Endothelial cell (in vitro differentiated cells): ENCODE measurements around the gene DCTD. TPM values are rescaled to one million over a fixed set of nuclear protein-coding genes. Genes with fewer than 3 reads are reported as not detected.

Source experiments
- DNase-seq: peaks from one replicate; pipeline ENCODE4 v3.0.0; 2021; ENCODE audit warnings: low spot score
- H3K27ac Mint-ChIP-seq: one replicate; pipeline ENCODE4 v1.8.0; 2021; ENCODE audit warnings: mixed read lengths, inconsistent platforms; ENCODE audit not compliant: unreplicated experiment
- H3K27me3 Mint-ChIP-seq: one replicate; pipeline ENCODE4 v1.8.0; 2021; ENCODE audit warnings: mild to moderate bottlenecking, moderate library complexity, mixed read lengths, inconsistent platforms; ENCODE audit not compliant: unreplicated experiment
- H3K36me3 Mint-ChIP-seq: one replicate; pipeline ENCODE4 v1.8.0; 2021; ENCODE audit warnings: mild to moderate bottlenecking, low read depth, mixed read lengths, inconsistent platforms; ENCODE audit not compliant: unreplicated experiment
- H3K4me1 Mint-ChIP-seq: one replicate; pipeline ENCODE4 v1.8.0; 2021; ENCODE audit warnings: mild to moderate bottlenecking, mixed read lengths, inconsistent platforms; ENCODE audit not compliant: unreplicated experiment
- H3K4me3 Mint-ChIP-seq: one replicate; pipeline ENCODE4 v1.8.0; 2021; ENCODE audit warnings: mild to moderate bottlenecking, mixed read lengths, inconsistent platforms; ENCODE audit not compliant: unreplicated experiment
- H3K9me3 Mint-ChIP-seq: one replicate; pipeline ENCODE4 v1.8.0; 2021; ENCODE audit warnings: mixed read lengths, inconsistent platforms; ENCODE audit not compliant: unreplicated experiment
- total RNA-seq: library from RNA; stranded (reverse); fragmentation: NEBNext Ultra II Directional; extraction: Animal tissue kit (Norgen Biotek cat#: 25700); gene quantifications from one replicate; pipeline ENCODE4 v1.2.1, GENCODE V29; 2021; ENCODE audit not compliant: unreplicated experiment
- TF ChIP-seq, protein P1 (sequence below): fragments of 200-600 bp; sonication (generic); IDR thresholded peaks from one replicate; pipeline ENCODE4 v1.5.0; 2021; ENCODE audit warnings: antibody characterized with exemption; ENCODE audit not compliant: unreplicated experiment

DCTD gene
- total RNA-seq, 1 donor from 2014 or later, result 115 TPM

DNA sequence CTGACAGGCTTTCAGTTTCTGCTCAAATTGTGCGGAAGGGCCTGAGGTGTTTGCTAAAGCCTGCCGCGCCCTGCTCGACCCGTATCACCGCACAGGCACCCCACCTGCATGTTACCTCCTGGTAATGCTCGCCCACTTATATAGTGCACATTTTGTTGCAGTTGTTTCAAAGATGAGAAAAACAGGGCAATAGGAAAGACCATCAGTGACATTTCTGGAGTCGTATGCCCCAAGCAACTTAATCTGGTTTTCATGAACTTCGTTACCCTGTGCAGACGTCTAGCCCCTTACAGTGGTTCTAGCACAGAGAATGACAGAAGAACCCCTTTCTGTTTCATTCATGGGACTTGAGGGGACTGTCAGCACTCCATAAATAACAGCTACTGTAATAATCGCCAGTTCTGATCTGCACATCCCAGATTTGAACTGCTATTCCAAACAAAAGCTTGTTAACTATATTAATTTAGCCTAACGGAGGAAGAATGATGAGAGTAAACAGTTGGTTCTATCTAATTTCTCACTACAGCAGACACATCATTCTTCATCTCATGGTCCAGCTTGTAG lies 940 bp upstream of the DCTD start:
- H3K4me1 Mint-ChIP-seq, result peaks cover 15% of the 10 kb centered on the region
- no peaks in the 10 kb centered on the region for H3K9me3 Mint-ChIP-seq
- TF ChIP-seq, protein P1, sequence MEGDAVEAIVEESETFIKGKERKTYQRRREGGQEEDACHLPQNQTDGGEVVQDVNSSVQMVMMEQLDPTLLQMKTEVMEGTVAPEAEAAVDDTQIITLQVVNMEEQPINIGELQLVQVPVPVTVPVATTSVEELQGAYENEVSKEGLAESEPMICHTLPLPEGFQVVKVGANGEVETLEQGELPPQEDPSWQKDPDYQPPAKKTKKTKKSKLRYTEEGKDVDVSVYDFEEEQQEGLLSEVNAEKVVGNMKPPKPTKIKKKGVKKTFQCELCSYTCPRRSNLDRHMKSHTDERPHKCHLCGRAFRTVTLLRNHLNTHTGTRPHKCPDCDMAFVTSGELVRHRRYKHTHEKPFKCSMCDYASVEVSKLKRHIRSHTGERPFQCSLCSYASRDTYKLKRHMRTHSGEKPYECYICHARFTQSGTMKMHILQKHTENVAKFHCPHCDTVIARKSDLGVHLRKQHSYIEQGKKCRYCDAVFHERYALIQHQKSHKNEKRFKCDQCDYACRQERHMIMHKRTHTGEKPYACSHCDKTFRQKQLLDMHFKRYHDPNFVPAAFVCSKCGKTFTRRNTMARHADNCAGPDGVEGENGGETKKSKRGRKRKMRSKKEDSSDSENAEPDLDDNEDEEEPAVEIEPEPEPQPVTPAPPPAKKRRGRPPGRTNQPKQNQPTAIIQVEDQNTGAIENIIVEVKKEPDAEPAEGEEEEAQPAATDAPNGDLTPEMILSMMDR, result no peak
- peak overlapping the region; percentile 90 for H3K4me3 Mint-ChIP-seq
- peaks cover 5% of the 10 kb centered on the region for H3K36me3 Mint-ChIP-seq
- H3K27ac Mint-ChIP-seq, result peak overlapping the region; percentile 89
- H3K27me3 Mint-ChIP-seq, result peaks cover 8% of the 10 kb centered on the region
- no peak for DNase-seq

DNA sequence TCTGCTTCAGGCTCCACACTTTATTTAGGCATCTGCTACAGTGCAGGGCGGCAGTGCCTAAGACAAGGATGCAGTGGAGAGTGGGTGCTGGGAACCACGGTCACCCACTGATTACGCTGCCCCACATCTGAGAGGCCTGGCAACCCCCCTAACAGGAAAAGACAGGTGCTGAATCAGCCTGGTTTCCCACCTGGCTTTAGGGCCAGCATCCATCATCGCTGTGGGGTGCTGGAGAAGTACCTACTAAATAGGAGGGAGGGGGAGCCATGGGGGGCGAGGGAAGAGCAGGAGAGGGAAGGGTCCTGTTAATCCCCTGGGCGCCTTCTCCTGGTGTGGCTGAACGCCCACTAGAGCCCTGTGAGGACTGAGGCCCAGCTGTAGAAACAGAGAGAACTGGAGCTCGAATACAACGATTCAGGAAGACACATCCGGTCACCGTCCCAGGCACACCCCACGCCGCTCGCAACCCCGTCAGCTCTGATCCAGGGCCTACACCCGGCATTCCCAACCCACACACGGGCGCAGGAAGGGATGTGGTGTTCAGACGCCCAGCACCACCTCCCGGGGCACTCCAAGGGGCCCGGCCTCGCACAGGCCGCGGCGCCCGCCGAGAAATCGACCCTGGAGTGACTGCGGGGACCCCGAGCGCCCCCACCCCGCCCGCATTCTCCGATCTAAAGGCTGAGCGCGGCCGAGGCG lies 554 bp downstream of the DCTD start:
- Mint-ChIP-seq H3K36me3 (peaks cover 17% of the 10 kb centered on the region), H3K9me3 (no peaks in the 10 kb centered on the region), H3K27ac (peak overlapping the region; percentile 92), H3K4me3 (peak overlapping the region; percentile 85), H3K27me3 (peaks cover 8% of the 10 kb centered on the region), H3K4me1 (peaks cover 16% of the 10 kb centered on the region)
- TF ChIP-seq, protein P1, result no peak
- peak; percentile 53 for DNase-seq

DNA sequence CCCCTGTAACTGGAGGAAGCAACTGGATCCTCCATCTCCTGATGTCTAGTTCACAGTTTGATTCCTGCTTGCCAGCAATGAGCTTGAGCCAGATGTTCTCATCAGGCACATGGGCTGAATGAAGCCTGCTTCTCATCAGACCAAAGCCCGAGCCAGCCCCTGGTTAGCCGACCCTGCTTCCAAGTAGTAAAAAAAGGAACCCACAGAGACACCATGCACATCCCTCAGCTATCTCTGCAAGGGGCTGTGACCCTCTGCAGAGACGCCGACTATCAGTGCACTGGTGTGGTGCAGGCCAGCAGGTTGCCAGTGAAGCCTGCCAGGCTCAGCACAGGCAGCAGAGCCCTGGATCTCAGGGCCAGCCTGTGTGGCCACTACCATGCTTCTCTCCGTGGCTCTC lies 2.8 kb downstream of the DCTD start:
- peaks cover 16% of the 10 kb centered on the region for H3K4me1 Mint-ChIP-seq
- H3K4me3 Mint-ChIP-seq, result no peak overlapping the region
- TF ChIP-seq, protein P1, result no peak
- no peak overlapping the region for H3K27ac Mint-ChIP-seq
- no peak for DNase-seq
- H3K27me3 Mint-ChIP-seq, result peaks cover 8% of the 10 kb centered on the region
- peaks cover 22% of the 10 kb centered on the region for H3K36me3 Mint-ChIP-seq
- no peaks in the 10 kb centered on the region for H3K9me3 Mint-ChIP-seq

DNA sequence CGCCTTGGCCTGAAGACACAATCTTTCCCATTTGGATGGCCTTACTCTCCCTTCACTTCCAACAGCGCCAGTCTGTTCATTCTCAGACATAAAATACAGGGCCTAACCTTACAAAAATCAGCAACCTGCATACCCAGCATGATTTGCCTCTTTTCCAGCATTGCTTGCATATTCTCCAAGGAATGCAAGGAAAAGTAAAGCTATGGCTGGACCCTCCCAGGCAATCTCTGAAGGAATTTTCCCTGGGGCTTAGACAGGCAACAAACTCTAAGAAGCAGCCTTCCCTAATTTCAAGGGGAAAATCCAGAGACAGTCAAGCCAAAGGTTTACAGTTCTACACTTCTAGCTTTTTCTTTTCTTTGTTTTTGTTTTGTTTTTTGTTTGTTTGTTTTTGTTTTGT lies 3.6 kb downstream of the DCTD start:
- Mint-ChIP-seq H3K4me1 (peaks cover 16% of the 10 kb centered on the region), H3K36me3 (peaks cover 22% of the 10 kb centered on the region), H3K4me3 (peak overlapping the region; percentile 47), H3K27me3 (peaks cover 7% of the 10 kb centered on the region), H3K9me3 (no peaks in the 10 kb centered on the region), H3K27ac (no peak overlapping the region)
- TF ChIP-seq, protein P1, result no peak
- DNase-seq, result no peak

DNA sequence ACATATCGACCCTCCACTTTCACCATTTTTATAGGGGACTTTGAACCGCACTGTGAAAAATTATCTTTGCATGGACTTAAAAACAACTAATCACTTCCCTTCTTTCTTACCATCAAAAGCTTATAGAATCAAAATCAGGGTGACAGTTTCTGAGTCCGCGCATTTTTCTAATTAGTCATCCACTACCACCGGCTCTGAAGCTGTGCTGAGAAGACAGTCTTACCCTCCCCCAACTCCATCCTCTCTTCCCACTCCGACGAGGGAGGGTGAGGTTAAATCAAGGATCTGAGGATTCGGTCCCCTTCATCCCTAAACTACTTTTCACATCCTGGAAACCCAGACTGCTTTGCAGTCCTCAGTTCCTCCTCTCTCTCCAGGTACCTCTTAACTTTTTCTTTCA lies 4.2 kb downstream of the DCTD start:
- Mint-ChIP-seq H3K4me3 (peak overlapping the region; percentile 47), H3K9me3 (no peaks in the 10 kb centered on the region), H3K27me3 (peaks cover 6% of the 10 kb centered on the region), H3K27ac (no peak overlapping the region), H3K4me1 (peaks cover 13% of the 10 kb centered on the region), H3K36me3 (peaks cover 22% of the 10 kb centered on the region)
- TF ChIP-seq, protein P1, result no peak
- no peak for DNase-seq
